HG03354 (cell line): ENCODE measurements around the gene MT2A.
"Not testable (repeated sequence)": the region's sequence is repeated elsewhere in the genome, so short reads cannot be mapped to it uniquely, and the experiment has no call there.

Source experiments
- ATAC-seq: cut with Tn5 transposase; IDR thresholded peaks from one replicate; pipeline ENCODE4 v1.9.1; 2021; ENCODE audit warnings: mild to moderate bottlenecking; ENCODE audit not compliant: unreplicated experiment, poor library complexity, severe bottlenecking

MT2A gene

GRCh38 chr16:56608043-56608875 lies at the start of gene MT2A:
Gene MT2A, plus strand, starts transcription at chr16:56608584. Its CDS starts 72 bp downstream, at chr16:56608656.
- ATAC-seq, result peak; percentile 90

GRCh38 chr16:56559109-56559508 lies 49.3 kb upstream of the MT2A start:
- no peak for ATAC-seq

GRCh38 chr16:56560447-56560846 lies 47.9 kb upstream of the MT2A start:
- ATAC-seq, result no peak

DNA sequence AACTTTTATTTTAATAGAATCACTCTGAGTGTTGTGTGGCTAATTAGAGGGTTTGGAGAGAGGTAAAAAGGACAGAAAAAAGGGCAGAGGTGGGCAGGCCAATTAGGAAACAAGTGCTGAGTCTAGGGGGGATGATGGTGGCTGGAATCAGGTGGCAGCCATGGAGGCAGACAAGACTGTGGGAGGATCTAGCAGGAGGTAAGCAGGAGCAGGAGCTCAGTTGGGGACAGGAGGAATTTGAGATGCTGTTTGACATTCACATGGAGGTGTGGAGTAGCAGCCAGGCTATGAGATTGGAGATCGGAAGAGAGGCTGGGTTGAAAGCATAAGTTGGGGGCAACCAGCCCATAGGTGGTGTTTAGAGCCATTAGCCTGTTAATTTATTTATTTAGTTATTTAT lies 47.3 kb upstream of the MT2A start:
- no peak for ATAC-seq

DNA sequence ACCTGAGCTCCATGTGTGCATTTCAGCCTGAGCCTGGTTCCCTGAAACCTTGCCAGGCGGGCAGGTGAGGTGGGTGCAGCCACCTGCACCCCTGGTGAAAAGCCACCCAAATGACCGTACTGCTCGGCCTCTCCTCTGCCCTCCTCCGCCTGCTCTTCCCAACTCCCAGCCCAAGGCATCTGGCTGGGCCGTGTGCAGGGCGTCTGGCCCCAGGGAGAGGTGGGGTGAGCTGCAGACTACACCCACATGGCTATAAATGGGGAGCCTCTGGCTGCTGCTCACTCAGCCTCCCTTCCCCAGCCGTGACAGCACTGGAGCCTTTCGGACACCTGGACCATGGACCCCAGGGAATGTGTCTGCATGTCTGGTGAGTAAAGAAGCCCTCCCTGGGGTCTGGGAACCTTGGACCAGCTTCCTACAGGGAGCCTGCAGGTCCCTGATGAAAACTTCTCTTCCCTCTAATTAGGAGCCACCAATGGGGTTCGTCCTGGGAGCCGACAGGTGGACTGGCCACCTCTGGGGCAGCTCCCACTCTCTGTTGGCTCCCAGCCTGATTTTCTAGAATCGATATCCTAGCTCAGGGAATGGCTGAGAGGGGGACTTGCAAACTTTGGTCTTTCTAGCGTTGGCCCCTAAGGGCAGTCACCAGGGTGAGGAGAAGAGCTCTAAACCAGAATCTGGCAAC lies 43.4 kb upstream of the MT2A start, which contains the start of gene MT4:
TSS of gene MT4 (plus strand) at position 281 of the 685 bp plus-strand sequence. CDS start at position 337, 56 bp downstream.
- no peak for ATAC-seq

DNA sequence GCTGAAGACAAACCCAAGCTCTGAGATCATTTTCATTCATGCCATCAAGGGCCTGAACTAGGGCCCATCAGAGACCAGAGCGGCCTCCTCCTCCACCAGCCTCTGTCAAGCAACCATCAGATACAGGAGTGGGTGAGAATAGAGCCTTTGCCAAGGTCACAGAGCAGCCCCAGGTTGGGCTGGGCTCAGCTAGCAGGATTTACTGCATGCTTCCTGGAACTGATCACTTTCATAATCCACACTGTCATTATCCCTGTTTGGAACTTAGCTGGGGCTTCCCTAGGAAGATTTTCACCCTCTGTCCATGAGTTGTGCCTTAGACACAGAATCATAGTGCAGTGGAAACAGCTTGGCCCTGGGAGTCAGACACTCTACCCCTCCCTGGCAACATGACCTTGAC lies 38.4 kb upstream of the MT2A start:
- ATAC-seq, result no peak

- ATAC-seq, result no peak
Observed at GRCh38 chr16:56571525-56571924, 36.9 kb upstream of the MT2A start.

GRCh38 chr16:56574625-56575024 lies 33.8 kb upstream of the MT2A start:
- no peak for ATAC-seq

DNA sequence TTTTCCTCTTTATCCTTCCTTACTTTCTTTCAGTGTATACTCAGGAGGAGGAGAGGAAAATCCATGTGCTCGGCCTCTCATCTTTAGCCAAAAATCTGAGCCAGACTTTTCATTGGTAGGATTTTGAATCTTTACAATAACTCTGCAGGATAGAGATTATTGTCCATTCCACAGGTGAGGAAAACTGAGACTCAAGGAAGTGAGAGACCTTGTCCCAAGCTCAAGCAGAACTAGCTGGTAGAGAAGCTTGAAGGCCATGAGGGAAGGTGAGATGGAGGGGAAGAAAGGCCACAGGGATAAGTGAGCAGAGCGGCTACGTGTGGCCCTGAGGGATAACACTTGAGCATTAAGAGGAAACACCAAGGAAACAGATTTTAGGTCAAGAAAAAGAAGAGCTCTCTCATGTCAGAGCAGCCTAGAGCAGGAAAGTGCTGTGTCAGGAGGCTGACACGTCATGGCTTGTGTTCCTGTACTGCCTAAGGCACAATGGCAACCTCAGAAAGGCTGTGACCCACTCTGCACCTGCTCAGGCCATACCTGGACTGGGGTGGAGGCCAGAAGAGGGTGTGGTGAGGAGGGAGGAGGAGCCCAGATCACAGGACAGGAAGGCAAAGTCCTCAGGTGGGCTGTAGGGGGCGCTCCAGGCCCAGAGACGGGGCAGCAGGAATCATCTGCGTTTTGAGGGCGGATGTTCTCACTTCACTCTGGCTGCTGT lies 31.6 kb upstream of the MT2A start:
- ATAC-seq, result peak; percentile 94

DNA sequence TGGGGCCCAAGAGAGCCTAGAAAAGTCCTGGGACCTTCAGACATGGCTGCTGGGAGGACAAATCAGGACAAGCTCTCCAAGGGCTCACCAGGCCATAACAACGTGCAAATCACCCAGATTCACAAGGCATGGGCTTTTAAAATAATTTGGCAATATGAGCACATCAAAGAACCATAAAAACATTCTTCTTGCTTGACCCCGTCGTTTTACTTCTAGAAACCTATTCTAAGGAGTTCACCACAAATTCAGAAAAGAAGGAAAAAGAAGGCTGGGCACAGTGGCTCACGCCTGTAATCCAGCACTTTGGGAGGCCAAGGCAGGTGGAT lies 31.1 kb upstream of the MT2A start:
- no peak for ATAC-seq

- ATAC-seq, result no peak
Observed at GRCh38 chr16:56580391-56581048, 27.9 kb upstream of the MT2A start.

GRCh38 chr16:56582911-56583310 lies 25.5 kb upstream of the MT2A start:
- not testable (repeated sequence) for ATAC-seq

DNA sequence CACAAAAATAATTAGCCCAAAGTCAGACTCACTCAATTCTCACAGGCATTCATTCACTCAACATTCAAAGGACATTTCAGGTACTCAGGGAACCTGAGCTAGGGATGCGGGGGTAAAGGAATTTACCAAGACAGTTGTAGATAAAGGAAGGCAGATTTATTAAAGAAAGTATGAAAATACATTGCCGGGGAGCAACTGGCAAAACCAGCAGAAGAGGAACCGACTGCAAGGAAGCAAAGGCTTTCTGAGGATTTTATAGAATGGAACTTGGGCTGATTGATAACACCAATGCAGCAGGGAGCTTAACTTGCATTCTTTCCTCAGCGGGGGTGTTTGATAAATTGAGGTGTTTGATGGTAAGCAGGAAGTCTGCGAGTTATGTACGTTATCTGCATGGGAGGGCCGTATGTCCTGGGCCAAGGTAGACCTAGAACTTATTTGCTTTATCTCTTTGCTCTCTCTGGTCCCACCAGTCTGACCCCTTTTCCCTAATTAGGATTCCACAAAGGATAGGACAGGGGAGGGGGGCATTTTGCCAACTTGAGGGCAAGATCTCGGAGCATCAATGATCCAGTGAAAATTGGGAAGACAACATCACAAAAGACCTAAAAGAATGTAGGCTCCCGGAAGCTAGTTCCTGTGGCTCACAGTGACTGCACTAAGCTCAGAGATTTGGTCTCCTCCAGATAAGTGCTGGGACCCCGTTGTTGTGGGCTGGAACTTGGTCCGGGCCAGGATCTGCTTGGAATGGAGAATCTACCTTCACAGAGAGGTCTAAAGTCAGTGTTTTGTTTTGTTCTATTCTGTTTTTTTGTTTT lies 24.8 kb upstream of the MT2A start:
- ATAC-seq, result no peak

- no peak for ATAC-seq
Observed at GRCh38 chr16:56584276-56584675, 24.1 kb upstream of the MT2A start.

DNA sequence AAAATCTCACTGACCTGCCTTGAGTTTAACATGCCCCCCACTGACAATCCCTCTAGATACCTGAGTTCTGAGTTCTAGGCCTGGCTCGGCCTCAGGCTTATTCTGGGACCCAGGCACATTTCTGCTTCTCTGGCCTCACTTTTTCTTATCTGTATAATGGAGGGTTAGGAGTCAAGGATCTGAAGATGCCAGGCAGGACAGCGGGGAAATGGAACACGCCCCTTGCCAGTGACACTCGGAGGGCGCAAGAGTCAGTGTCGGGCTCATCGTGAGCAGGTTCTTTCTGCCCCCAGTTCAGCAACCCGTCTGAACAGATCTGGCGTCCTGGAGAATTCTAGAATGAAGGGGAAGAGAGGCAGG lies 19.6 kb upstream of the MT2A start:
- no peak for ATAC-seq

- ATAC-seq, result no peak
Observed at GRCh38 chr16:56589141-56590039, 19.0 kb upstream of the MT2A start, which contains the start of gene MT3. Gene MT3, plus strand, starts transcription at chr16:56589528. Its CDS starts 63 bp downstream, at chr16:56589591.

DNA sequence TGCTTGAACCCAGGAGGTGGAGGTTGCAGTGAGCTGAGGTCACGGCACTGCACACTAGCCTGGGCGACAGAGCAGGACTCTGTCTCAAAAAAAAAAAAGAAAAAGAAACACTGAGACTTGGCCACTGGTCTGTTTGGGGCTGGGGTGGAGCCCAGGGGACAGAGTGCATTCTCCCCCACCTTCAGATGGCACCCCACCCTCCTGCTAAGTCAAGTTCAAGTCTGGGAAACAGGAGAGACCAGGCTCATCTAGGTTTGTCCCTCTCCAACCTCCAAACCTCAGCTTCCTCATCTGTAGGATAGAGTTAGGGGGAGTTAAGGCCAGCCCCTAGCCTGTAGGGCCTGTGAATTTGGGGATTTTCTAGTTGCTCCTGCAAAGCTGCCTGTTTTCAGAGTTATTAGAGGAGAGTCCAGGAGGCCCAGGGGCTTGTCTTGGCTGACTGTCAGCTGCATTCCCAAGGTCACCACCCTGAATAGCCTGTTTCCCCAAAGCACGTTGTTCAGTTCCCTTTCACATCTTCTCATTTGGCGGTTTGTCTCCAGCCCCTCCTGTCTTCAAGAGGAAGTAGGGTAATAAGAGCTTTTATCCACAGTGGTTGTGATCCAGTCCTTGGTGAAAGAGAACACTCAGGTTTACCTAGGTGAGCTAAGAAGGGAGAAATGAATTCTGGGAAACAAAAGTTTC lies 16.9 kb upstream of the MT2A start:
- ATAC-seq, result no peak
